ENCODE data around the gene PPM1E.

Gene PPM1E

DNA sequence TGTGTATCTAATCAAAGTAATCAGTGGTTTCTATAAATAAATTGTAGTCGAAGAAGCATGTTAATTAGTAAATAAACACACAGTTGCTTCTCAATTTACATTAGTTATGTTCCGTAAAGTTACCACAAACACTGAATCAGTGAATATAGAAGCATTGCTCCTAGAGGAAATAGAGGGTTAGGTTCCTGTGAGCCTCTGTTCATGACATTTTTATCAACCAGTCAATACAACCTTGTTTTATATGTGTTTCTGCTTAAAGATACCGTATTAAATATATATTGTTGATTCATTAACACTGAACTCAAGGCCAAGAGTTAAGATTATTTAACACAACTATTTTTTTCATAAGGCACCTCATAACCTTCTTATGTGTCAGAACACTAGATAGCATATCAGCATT lies 134.3 kb downstream of the PPM1E start:
- WGBS, 2 experiments = no CpG with 5 or more reads among the region's 3 CpGs
- Histone ChIP-seq H3K4me1 (ENCODE audit: control insufficient read depth, insufficient read depth, low read length) (no peaks in the 10 kb centered on the region), H3K27me3 (ENCODE audit: control insufficient read depth, insufficient read depth, low read length, poor library complexity, severe bottlenecking) (no peaks in the 10 kb centered on the region), H3K27ac (ENCODE audit: insufficient read depth, low read depth, low read length, poor library complexity, severe bottlenecking) (no peak overlapping the region), H3K36me3 (ENCODE audit: control insufficient read depth, insufficient read depth, low read length) (no peaks in the 10 kb centered on the region), H3K4me3 (ENCODE audit: insufficient read depth, low read depth, low read length) (no peak overlapping the region), H3K9me3 (ENCODE audit: control insufficient read depth, low read length) (no peaks in the 10 kb centered on the region)

DNA sequence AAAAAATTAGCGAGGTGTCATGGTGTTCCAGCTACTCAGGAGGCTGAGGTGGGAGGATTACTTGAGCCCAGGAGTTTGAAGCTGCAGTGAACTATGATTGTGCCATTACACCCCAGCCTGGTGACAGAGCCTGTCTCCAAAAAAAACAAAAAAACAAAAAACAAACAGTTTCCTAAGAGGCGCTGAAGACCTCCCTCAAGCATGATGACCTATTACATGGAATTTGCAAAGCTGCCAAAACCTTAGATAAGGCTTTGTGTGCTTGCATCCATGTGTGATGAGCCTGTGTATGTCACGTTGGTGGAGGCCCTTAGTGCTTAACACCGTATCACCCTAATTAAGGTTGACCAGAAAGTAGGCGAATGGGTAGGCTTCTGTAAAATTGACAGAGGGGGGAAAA lies 143.5 kb downstream of the PPM1E start:
- Histone ChIP-seq H3K27ac (ENCODE audit: insufficient read depth, low read depth, low read length, poor library complexity, severe bottlenecking) (no peak overlapping the region), H3K9me3 (ENCODE audit: control insufficient read depth, low read length) (no peaks in the 10 kb centered on the region), H3K4me1 (ENCODE audit: control insufficient read depth, insufficient read depth, low read length) (no peaks in the 10 kb centered on the region), H3K4me3 (ENCODE audit: insufficient read depth, low read depth, low read length) (no peak overlapping the region), H3K36me3 (ENCODE audit: control insufficient read depth, insufficient read depth, low read length) (no peaks in the 10 kb centered on the region), H3K27me3 (ENCODE audit: control insufficient read depth, insufficient read depth, low read length, poor library complexity, severe bottlenecking) (no peaks in the 10 kb centered on the region)
- WGBS, 2 experiments = 95 to 99% methylated on average over 5 of the region's 5 CpGs

DNA sequence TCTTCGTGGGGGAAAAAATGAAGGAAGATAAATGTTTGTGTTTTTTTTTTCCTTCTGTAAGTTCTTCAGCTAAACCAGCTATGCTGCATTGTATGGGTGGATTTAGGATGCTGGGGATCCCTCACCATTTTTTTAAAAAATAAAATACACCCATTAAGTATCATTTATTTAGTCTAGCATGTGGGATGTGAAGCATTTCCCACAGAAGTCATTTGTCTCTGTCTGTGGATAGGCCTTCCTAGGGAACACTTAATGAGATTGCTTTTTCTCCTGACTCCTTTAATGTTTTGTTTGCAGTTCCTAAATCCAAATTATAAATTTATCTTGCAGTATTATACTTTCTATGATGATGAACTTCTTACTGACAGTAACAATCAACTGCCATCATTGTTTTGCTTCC lies 146.7 kb downstream of the PPM1E start:
- Histone ChIP-seq H3K4me1 (ENCODE audit: control insufficient read depth, insufficient read depth, low read length) (no peaks in the 10 kb centered on the region), H3K27me3 (ENCODE audit: control insufficient read depth, insufficient read depth, low read length, poor library complexity, severe bottlenecking) (no peaks in the 10 kb centered on the region), H3K9me3 (ENCODE audit: control insufficient read depth, low read length) (peaks cover 6% of the 10 kb centered on the region), H3K4me3 (ENCODE audit: insufficient read depth, low read depth, low read length) (no peak overlapping the region), H3K27ac (ENCODE audit: insufficient read depth, low read depth, low read length, poor library complexity, severe bottlenecking) (no peak overlapping the region), H3K36me3 (ENCODE audit: control insufficient read depth, insufficient read depth, low read length) (no peaks in the 10 kb centered on the region)
- WGBS, 2 experiments = 76 to 100% methylated on average over 1 of the region's 1 CpG

DNA sequence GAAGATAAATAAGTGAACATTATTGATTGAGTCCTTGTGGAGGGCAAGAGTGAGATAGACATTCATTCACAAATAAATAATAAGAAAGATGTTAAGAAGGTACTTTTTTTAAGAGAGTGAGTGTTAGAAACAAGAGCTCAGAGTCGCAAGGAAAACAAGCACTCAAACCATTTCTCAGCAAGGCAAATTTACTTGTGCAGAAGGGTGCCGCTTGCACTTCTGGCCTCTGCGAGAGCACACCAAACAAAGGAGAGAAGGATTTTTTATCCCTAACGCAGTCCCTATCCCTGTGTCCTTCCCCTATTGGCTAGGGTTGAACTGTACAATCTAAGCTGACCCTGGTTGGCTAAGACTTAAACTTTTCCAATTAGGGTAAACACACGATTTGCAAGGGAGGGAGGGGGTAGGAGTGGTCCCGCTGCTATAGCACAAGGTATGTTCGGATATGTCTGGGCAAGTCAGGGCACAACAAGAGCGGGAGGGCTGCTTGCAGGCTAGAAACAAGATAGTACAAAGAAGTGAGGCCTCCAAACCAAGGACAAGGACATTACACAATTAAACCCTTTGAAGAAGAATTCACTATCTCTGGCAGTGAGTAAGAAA lies 156.2 kb downstream of the PPM1E start:
- Histone ChIP-seq H3K9me3 (ENCODE audit: control insufficient read depth, low read length) (no peaks in the 10 kb centered on the region), H3K27me3 (ENCODE audit: control insufficient read depth, insufficient read depth, low read length, poor library complexity, severe bottlenecking) (no peaks in the 10 kb centered on the region), H3K27ac (ENCODE audit: insufficient read depth, low read depth, low read length, poor library complexity, severe bottlenecking) (no peak overlapping the region), H3K4me1 (ENCODE audit: control insufficient read depth, insufficient read depth, low read length) (no peaks in the 10 kb centered on the region), H3K36me3 (ENCODE audit: control insufficient read depth, insufficient read depth, low read length) (no peaks in the 10 kb centered on the region), H3K4me3 (ENCODE audit: insufficient read depth, low read depth, low read length) (no peak overlapping the region)
- WGBS, 2 experiments = 96 to 97% methylated on average over 8 of the region's 8 CpGs

DNA sequence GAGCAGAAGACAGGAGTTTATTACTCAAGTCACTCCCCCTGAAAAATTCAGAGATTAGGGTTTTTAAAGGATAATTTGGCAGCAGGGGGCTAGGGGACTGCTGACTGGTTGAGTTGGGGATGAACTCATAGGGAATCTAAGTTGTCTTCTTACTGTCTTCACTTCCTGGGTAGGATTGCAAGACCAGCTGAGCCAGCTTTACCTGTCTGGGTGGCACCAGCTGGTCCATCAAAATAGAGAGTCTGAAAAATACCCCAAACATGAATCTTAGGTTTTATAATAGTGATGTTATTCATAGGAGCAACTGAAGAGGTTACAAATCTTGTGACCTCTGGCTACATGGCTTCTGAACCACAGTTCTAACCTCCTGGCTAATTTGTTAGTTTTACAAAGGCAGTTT lies 157.9 kb downstream of the PPM1E start:
- H3K36me3 ChIP-seq (ENCODE audit: control insufficient read depth, insufficient read depth, low read length) = no peaks in the 10 kb centered on the region
- H3K4me1 ChIP-seq (ENCODE audit: control insufficient read depth, insufficient read depth, low read length) = no peaks in the 10 kb centered on the region
- H3K27me3 ChIP-seq (ENCODE audit: control insufficient read depth, insufficient read depth, low read length, poor library complexity, severe bottlenecking) = no peaks in the 10 kb centered on the region
- H3K27ac ChIP-seq (ENCODE audit: insufficient read depth, low read depth, low read length, poor library complexity, severe bottlenecking) = no peak overlapping the region
- no peaks in the 10 kb centered on the region for H3K9me3 ChIP-seq (ENCODE audit: control insufficient read depth, low read length)
- no peak overlapping the region for H3K4me3 ChIP-seq (ENCODE audit: insufficient read depth, low read depth, low read length)

DNA sequence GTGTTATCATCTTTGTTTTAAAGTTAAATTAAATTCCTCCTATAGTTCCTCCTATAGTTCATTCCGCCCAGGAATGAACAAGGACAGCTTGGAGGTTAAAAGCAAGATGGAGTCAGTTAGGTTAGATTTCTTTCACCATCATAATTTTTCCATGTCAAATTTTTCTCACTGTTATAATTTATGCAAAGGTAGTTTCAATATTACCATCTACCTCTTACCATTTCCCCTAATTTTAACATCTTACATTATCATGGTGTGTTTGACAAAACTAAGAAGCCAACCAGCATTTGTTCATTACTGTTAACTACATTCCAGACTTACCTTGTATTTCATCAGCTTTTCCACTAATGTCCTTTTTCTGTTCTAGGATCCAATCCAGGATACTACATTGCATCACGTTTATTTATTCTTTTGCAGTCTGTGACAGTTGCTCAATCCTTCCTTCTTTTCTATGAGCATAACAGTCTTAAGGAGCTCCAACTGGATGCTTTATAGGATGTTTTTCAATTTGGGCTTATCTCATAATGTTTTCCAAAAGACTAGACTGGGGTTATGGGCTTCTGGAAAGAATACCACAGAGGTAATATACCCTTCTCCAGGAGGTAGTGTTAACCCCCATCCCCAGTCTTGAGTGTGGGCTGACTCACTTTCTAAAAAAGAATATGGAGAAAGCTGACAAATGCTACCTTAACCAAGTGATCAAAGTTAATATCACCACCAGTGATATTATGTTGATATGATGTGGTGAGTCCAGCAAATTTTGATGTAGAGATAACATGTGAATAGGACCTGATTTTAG lies 158.5 kb downstream of the PPM1E start:
- Histone ChIP-seq H3K36me3 (ENCODE audit: control insufficient read depth, insufficient read depth, low read length) (no peaks in the 10 kb centered on the region), H3K27me3 (ENCODE audit: control insufficient read depth, insufficient read depth, low read length, poor library complexity, severe bottlenecking) (no peaks in the 10 kb centered on the region), H3K4me1 (ENCODE audit: control insufficient read depth, insufficient read depth, low read length) (no peaks in the 10 kb centered on the region), H3K27ac (ENCODE audit: insufficient read depth, low read depth, low read length, poor library complexity, severe bottlenecking) (no peak overlapping the region), H3K4me3 (ENCODE audit: insufficient read depth, low read depth, low read length) (no peak overlapping the region), H3K9me3 (ENCODE audit: control insufficient read depth, low read length) (no peaks in the 10 kb centered on the region)
- WGBS, 2 experiments = 88 to 92% methylated on average over 1 of the region's 2 CpGs

DNA sequence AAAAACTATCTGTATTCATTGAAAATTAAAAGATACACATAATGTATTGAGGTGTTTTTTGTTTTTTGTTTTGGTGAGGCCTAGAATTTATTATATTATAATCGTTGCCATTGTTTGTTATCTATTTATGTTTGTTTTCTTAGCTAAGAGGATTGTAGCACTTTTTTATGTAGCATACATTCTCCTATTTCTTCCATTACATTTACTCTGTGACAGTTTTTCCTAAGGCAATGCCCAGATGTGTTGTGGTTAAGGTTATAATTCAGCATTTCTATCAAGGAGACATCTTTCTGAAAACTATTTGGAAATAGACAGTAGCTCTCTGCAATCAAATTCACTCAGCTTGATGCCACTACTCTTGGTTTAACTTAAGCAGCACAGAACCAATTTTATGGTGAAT lies 161.6 kb downstream of the PPM1E start:
- H3K4me1 ChIP-seq (ENCODE audit: control insufficient read depth, insufficient read depth, low read length) = no peaks in the 10 kb centered on the region
- no peaks in the 10 kb centered on the region for H3K27me3 ChIP-seq (ENCODE audit: control insufficient read depth, insufficient read depth, low read length, poor library complexity, severe bottlenecking)
- H3K27ac ChIP-seq (ENCODE audit: insufficient read depth, low read depth, low read length, poor library complexity, severe bottlenecking) = no peak overlapping the region
- no peaks in the 10 kb centered on the region for H3K9me3 ChIP-seq (ENCODE audit: control insufficient read depth, low read length)
- no peak overlapping the region for H3K4me3 ChIP-seq (ENCODE audit: insufficient read depth, low read depth, low read length)
- 100% methylated on average over 1 of the region's 1 CpG; no CpG with 5 or more reads in 1 of the 2 experiments for WGBS, 2 experiments
- no peaks in the 10 kb centered on the region for H3K36me3 ChIP-seq (ENCODE audit: control insufficient read depth, insufficient read depth, low read length)

- H3K4me3 ChIP-seq (ENCODE audit: insufficient read depth, low read depth, low read length) = no peak overlapping the region
- no peaks in the 10 kb centered on the region for H3K4me1 ChIP-seq (ENCODE audit: control insufficient read depth, insufficient read depth, low read length)
- H3K9me3 ChIP-seq (ENCODE audit: control insufficient read depth, low read length) = no peaks in the 10 kb centered on the region
- no peaks in the 10 kb centered on the region for H3K27me3 ChIP-seq (ENCODE audit: control insufficient read depth, insufficient read depth, low read length, poor library complexity, severe bottlenecking)
- no peaks in the 10 kb centered on the region for H3K36me3 ChIP-seq (ENCODE audit: control insufficient read depth, insufficient read depth, low read length)
- no peak overlapping the region for H3K27ac ChIP-seq (ENCODE audit: insufficient read depth, low read depth, low read length, poor library complexity, severe bottlenecking)
- 100% methylated on average over 2 of the region's 2 CpGs; no CpG with 5 or more reads in 1 of the 2 experiments for WGBS, 2 experiments
Measured at GRCh38 chr17:58918072-58918471, 162.4 kb downstream of the PPM1E start.

DNA sequence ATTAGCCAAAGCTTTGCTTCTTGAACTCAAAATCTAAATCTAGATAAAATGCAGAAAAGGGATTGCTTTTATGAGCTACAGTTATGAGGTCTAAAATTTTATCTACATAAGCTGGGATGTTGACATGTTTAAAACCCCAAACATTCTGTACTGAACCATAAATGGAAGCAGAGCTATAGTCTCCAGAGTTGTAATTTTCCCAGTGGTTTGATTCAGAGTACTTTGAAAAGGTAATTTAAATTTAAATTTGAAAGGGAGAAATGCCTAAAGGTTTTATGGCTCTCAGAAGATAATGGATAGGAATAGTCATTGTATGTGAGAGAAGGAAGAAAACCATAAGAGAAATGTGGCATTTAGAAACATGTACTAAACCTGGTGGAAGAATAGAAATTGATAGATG lies 163.2 kb downstream of the PPM1E start:
- no peak overlapping the region for H3K27ac ChIP-seq (ENCODE audit: insufficient read depth, low read depth, low read length, poor library complexity, severe bottlenecking)
- no peak overlapping the region for H3K4me3 ChIP-seq (ENCODE audit: insufficient read depth, low read depth, low read length)
- no peaks in the 10 kb centered on the region for H3K27me3 ChIP-seq (ENCODE audit: control insufficient read depth, insufficient read depth, low read length, poor library complexity, severe bottlenecking)
- no peaks in the 10 kb centered on the region for H3K9me3 ChIP-seq (ENCODE audit: control insufficient read depth, low read length)
- H3K4me1 ChIP-seq (ENCODE audit: control insufficient read depth, insufficient read depth, low read length) = no peaks in the 10 kb centered on the region
- no peaks in the 10 kb centered on the region for H3K36me3 ChIP-seq (ENCODE audit: control insufficient read depth, insufficient read depth, low read length)

DNA sequence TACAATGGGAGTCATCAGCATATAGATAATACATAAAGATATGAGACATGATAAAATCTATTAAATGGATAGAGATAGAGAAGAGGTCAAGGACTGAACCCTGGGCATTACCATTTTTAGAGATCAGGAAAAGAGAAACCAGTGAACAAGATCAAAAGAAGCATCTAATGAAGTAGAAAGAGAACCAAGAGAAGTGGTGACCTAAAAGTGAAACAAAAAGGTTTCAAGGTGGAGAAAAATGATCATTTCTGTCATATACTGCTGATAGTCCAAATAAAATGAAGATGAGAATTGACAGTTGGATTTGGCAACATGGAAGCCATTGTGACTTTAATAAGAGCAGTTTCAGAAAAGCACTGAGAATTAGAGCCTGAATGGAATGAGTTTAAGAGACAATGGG lies 165.1 kb downstream of the PPM1E start:
- Histone ChIP-seq H3K36me3 (ENCODE audit: control insufficient read depth, insufficient read depth, low read length) (no peaks in the 10 kb centered on the region), H3K9me3 (ENCODE audit: control insufficient read depth, low read length) (no peaks in the 10 kb centered on the region), H3K4me1 (ENCODE audit: control insufficient read depth, insufficient read depth, low read length) (no peaks in the 10 kb centered on the region), H3K4me3 (ENCODE audit: insufficient read depth, low read depth, low read length) (no peak overlapping the region), H3K27ac (ENCODE audit: insufficient read depth, low read depth, low read length, poor library complexity, severe bottlenecking) (no peak overlapping the region), H3K27me3 (ENCODE audit: control insufficient read depth, insufficient read depth, low read length, poor library complexity, severe bottlenecking) (no peaks in the 10 kb centered on the region)
